Endothelial cell of umbilical vein (primary cell): ENCODE measurements around the gene RNF112. TPM values are rescaled to one million over a fixed set of nuclear protein-coding genes. Genes with fewer than 3 reads are reported as not detected.

Experiments
- BruUV-seq: library from RNA; stranded (reverse); fragments of 400-500 nt; replicated peaks from 2 replicates; lab custom pipeline; 2021; lab: Mats Ljungman, UMichigan
- CTCF ChIA-PET: fragments of 300-600, 350-600 bp; sonication (Branson Sonifier 250); formaldehyde crosslinking; loops from one replicate; lab custom pipeline; 2021; ENCODE audit warnings: antibody characterized with exemption, inconsistent platforms; lab: Charles Lee
- POLR2A ChIA-PET: fragments of 300-600, 350-600 bp; sonication (Branson Sonifier 250); formaldehyde crosslinking; loops from one replicate; lab custom pipeline; 2021; ENCODE audit warnings: antibody characterized with exemption, inconsistent platforms; lab: Charles Lee
- DNase-seq: peaks from one replicate; pipeline ENCODE4 v3.0.0-alpha.2; 2011; ENCODE audit warnings: low read depth, low spot score
- FAIRE-seq: peaks from 2 replicates; lab custom pipeline; 2011; peaks lifted over from hg19 to GRCh38; lab: Jason Lieb, UNC
- H2AFZ ChIP-seq: 2 replicates; pipeline ENCODE4 v1.6.0; 2012; ENCODE audit warnings: low read depth, low read length, control low read depth, inconsistent platforms
- H3K27ac ChIP-seq: 2 replicates; pipeline ENCODE4 v1.5.1; 2011; ENCODE audit warnings: low read depth, mild to moderate bottlenecking, control low read depth, low read length, moderate library complexity; ENCODE audit not compliant: insufficient read depth
- H3K27me3 ChIP-seq, 2 experiments: 2 replicates each; pipeline versions ENCODE4 v1.6.0 to v1.6.1; 2011; ENCODE audit warnings: low read length in 2 of 2, mixed read lengths in 1 of 2; ENCODE audit not compliant: control insufficient read depth in 2 of 2, insufficient read depth in 2 of 2
- H3K36me3 ChIP-seq, 2 experiments: 2 replicates in 1 of 2; 3 replicates in 1 of 2; pipeline ENCODE4 v1.5.1; 2011; ENCODE audit warnings: low read length in 2 of 2, mild to moderate bottlenecking in 1 of 2, moderate library complexity in 1 of 2; ENCODE audit not compliant: control insufficient read depth in 2 of 2, insufficient read depth in 2 of 2; ENCODE audit errors: extremely low read depth in 1 of 2
- H3K4me1 ChIP-seq: 3 replicates; pipeline ENCODE4 v1.5.1; 2011; ENCODE audit warnings: mild to moderate bottlenecking, low read length; ENCODE audit not compliant: control insufficient read depth, insufficient read depth; ENCODE audit errors: extremely low read depth
- H3K4me2 ChIP-seq: 2 replicates; pipeline ENCODE4 v1.6.1; 2011; ENCODE audit warnings: low read length, control low read depth, mixed read lengths; ENCODE audit not compliant: insufficient read depth
- H3K4me3 ChIP-seq, 3 experiments: fragments of 200-600 bp in 1 of 3; sonication (generic), shearing (Covaris generic) in 1 of 3; replicated peaks in 1 of 3; 2 replicates each; pipeline ENCODE4 v1.5.1; 2011 to 2016; ENCODE audit warnings: control low read depth in 3 of 3, low read length in 3 of 3, mild to moderate bottlenecking in 2 of 3, inconsistent platforms in 1 of 3, low read depth in 1 of 3, moderate library complexity in 1 of 3; ENCODE audit not compliant: insufficient read depth in 1 of 3
- H3K79me2 ChIP-seq: 2 replicates; pipeline ENCODE4 v1.6.0; 2012; ENCODE audit warnings: low read length, inconsistent platforms; ENCODE audit not compliant: control insufficient read depth, insufficient read depth
- H3K9ac ChIP-seq: replicated peaks from 2 replicates; pipeline ENCODE3; 2011; ENCODE audit warnings: low read length, control low read depth; ENCODE audit not compliant: insufficient read depth; ENCODE audit errors: extremely low read depth
- H3K9me1 ChIP-seq: replicated peaks from 3 replicates; pipeline ENCODE4 v1.6.0; 2011; ENCODE audit warnings: mild to moderate bottlenecking, low read length; ENCODE audit not compliant: control insufficient read depth, insufficient read depth; ENCODE audit errors: extremely low read depth
- H3K9me3 ChIP-seq: replicated peaks from 2 replicates; pipeline ENCODE4 v1.5.1; 2012; ENCODE audit warnings: low read length, inconsistent platforms; ENCODE audit not compliant: control insufficient read depth, insufficient read depth
- H4K20me1 ChIP-seq: replicated peaks from 2 replicates; pipeline ENCODE3; 2011; ENCODE audit warnings: mild to moderate bottlenecking, low read length; ENCODE audit not compliant: control insufficient read depth, insufficient read depth; ENCODE audit errors: extremely low read depth
- CTCF ChIP-seq, 2 donors: IDR thresholded peaks; 1 replicate in 1 of 2; 2 replicates in 1 of 2; pipeline ENCODE4 v1.5.1; 2011; ENCODE audit warnings: low read length in 2 of 2, mild to moderate bottlenecking in 2 of 2, moderate library complexity in 2 of 2, control low read depth in 1 of 2, inconsistent platforms in 1 of 2, low read depth in 1 of 2; ENCODE audit not compliant: insufficient read depth in 1 of 2; ENCODE audit errors: extremely low read depth in 1 of 2
- EZH2 ChIP-seq: IDR thresholded peaks from 2 replicates; pipeline ENCODE4 v1.6.1; 2012; ENCODE audit warnings: borderline replicate concordance, low read depth, mild to moderate bottlenecking, moderate library complexity, low read length, inconsistent platforms; ENCODE audit not compliant: severe bottlenecking
- FOS ChIP-seq: IDR thresholded peaks from 2 replicates; pipeline ENCODE4 v1.6.1; 2011; ENCODE audit warnings: mild to moderate bottlenecking, low read length, moderate library complexity, borderline replicate concordance; ENCODE audit not compliant: insufficient read depth
- GATA2 ChIP-seq: IDR thresholded peaks from 2 replicates; pipeline ENCODE4 v1.7.0; 2011; ENCODE audit warnings: low read depth, mild to moderate bottlenecking, moderate library complexity, mixed read lengths, low read length; ENCODE audit not compliant: insufficient read length, insufficient read depth
- JUN ChIP-seq: IDR thresholded peaks from 2 replicates; pipeline ENCODE4 v1.6.1; 2011; ENCODE audit warnings: borderline replicate concordance, low read depth; ENCODE audit not compliant: insufficient read length, insufficient read depth
- MAX ChIP-seq: IDR thresholded peaks from 2 replicates; pipeline ENCODE4 v1.6.1; 2011; ENCODE audit not compliant: insufficient read depth, insufficient read length
- MYC ChIP-seq: IDR thresholded peaks from one replicate; pipeline ENCODE4 v1.6.1; 2011; ENCODE audit warnings: mild to moderate bottlenecking, low read depth, low read length
- POLR2A ChIP-seq: IDR thresholded peaks from 2 replicates; pipeline ENCODE4 v1.6.1; 2012; ENCODE audit warnings: low read depth, mild to moderate bottlenecking, control low read depth, low read length
- POLR2AphosphoS5 ChIP-seq: IDR thresholded peaks from 2 replicates; pipeline ENCODE4 v1.6.1; 2012; ENCODE audit warnings: low read depth, mild to moderate bottlenecking, control low read depth, low read length, moderate library complexity; ENCODE audit not compliant: insufficient read depth
- dilution Hi-C: fragments of 300-500 bp; cut with MboI; formaldehyde crosslinking; loops from one replicate; pipeline ENCODE4 v1.15.0; 2019; ENCODE audit warnings: low sequenced_read_pairs; ENCODE audit not compliant: extremely low pct_ligation_motif_present
- intact Hi-C: fragments of 100-400 bp; cut with micrococcal nuclease; formaldehyde crosslinking; loops from one replicate; pipeline ENCODE4 v1.10.0; 2022
- polyA plus RNA-seq, 4 experiments: library from polyadenylated mRNA; depleted of rRNA in 3 of 4; stranded (reverse) in 3 of 4; unstranded in 1 of 4; fragments of >200 nt; gene quantifications; 2 replicates each; pipeline versions ENCODE4 v1.2.1 to v1.2.3, GENCODE V29; 2011 to 2012; ENCODE audit warnings: missing spikeins in 1 of 4
- total RNA-seq: library from RNA; stranded (reverse); gene quantifications from 2 replicates; pipeline ENCODE4 v1.2.3, GENCODE V29; 2021

RNF112 gene
- total and polyA plus RNA-seq, 2 donors (not counting 3 experiments of a cell fraction or from before 2014, with no cell fraction given): 0.06 to 0.11 TPM

DNA sequence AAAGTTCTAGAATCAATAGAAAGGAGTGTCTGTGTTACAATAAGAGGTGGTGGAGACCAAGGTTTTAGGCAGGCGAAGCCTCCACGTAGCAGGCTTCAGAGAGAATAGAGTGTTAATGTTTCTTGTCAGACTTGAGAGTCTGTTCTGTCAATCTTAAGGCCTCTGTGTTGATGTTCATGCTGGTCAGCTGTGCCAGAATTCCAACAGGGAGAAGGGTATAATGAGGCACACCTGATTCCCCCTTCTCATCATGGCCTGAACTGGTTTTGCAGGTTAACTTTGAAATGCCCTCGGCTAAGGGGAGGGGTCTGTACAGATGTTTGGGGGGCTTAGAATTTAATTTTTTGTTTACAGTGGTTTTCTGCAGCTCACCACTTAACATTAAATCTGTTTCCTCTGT is 46.0 kb downstream of the RNF112 start:
- intact Hi-C loops (no loop called here), dilution Hi-C loops (no loop called here)
- no peak for TF ChIP-seq MAX
- Histone ChIP-seq H3K36me3 (no peaks in the 10 kb centered on the region), H3K27ac (no peak overlapping the region), H3K4me2 (no peak overlapping the region), H3K4me1 (no peaks in the 10 kb centered on the region), H3K9me1 (no peaks in the 10 kb centered on the region), H3K4me3 (no peak overlapping the region), H3K27me3 (peaks cover 0 to 4% of the 10 kb centered on the region in 2 experiments), H3K79me2 (no peaks in the 10 kb centered on the region), H3K9ac (no peak overlapping the region), H2AFZ (no peak overlapping the region), H4K20me1 (no peaks in the 10 kb centered on the region), H3K9me3 (no peaks in the 10 kb centered on the region)
- no TSS peak for BruUV-seq
- ChIA-PET POLR2A (no interaction called here), CTCF (interaction anchor here (0.6 to 1.3 kb wide), 3 partner anchors 28 to 180 kb away, joined by 3 to 4 read pairs (median 3); partner anchors contain the start of gene MAPK7)
- FAIRE-seq (no peak), DNase-seq (no peak)

DNA sequence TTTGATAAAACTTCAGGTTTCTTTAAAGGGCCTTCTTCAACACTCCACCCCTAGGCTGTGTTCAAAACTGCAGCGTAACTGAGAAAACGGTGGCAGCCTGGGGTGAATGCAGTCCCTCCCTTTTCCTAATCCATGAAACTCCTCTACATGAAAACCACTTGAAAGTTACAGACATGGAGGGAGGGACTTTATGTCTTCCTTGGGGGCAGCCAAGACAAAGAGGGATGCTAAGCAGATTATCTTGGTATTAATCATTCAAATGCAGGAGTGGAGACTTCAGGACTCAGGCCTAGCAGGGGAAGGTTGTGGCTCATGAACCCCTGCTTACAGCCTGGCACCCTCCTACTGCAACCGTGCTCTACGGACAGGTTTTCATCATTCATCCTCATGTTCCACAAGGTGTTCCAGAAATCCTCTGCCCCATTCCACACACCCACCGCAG is 46.8 kb downstream of the RNF112 start:
- CTCF ChIA-PET: interaction anchor here (0.8 kb wide), 1 partner anchor 181 kb away, joined by 3 read pairs; no protein-coding TSS in a partner anchor
- Histone ChIP-seq H3K79me2 (no peaks in the 10 kb centered on the region), H2AFZ (no peak overlapping the region)

More for the DNA sequence above, 46.8 kb downstream of the RNF112 start:
- H3K36me3 ChIP-seq: no peaks in the 10 kb centered on the region
- no peak overlapping the region for H3K4me2 ChIP-seq
- peaks cover 1% of the 10 kb centered on the region for H3K4me1 ChIP-seq
- H3K27ac ChIP-seq: no peak overlapping the region
- BruUV-seq: no TSS peak
- peaks cover 0 to 4% of the 10 kb centered on the region in 2 experiments for H3K27me3 ChIP-seq
- no peak overlapping the region for H3K9ac ChIP-seq
- H3K9me3 ChIP-seq: no peaks in the 10 kb centered on the region
- H3K9me1 ChIP-seq: no peaks in the 10 kb centered on the region
- H3K4me3 ChIP-seq: no peak overlapping the region
- POLR2A ChIA-PET: no interaction called here
- no peak for DNase-seq
- dilution Hi-C loops: no loop called here
- intact Hi-C loops: no loop called here
- no peak for TF ChIP-seq GATA2
- TF ChIP-seq FOS: no peak
- no peak for TF ChIP-seq EZH2
- TF ChIP-seq POLR2AphosphoS5: no peak
- TF ChIP-seq CTCF (IDR thresholded peaks at IDR 0.05; ENCODE audit: extremely low read depth in 1 of 2, insufficient read depth in 1 of 2, low read depth in 1 of 2, low read length in 2 of 2): no peak
- no peak for TF ChIP-seq MAX
- TF ChIP-seq JUN: no peak
- no peak for TF ChIP-seq POLR2A
- no peak for TF ChIP-seq MYC
- FAIRE-seq: no peak
- H4K20me1 ChIP-seq: no peaks in the 10 kb centered on the region
